ENCODE measurements around the gene RNF144B.

DNA sequence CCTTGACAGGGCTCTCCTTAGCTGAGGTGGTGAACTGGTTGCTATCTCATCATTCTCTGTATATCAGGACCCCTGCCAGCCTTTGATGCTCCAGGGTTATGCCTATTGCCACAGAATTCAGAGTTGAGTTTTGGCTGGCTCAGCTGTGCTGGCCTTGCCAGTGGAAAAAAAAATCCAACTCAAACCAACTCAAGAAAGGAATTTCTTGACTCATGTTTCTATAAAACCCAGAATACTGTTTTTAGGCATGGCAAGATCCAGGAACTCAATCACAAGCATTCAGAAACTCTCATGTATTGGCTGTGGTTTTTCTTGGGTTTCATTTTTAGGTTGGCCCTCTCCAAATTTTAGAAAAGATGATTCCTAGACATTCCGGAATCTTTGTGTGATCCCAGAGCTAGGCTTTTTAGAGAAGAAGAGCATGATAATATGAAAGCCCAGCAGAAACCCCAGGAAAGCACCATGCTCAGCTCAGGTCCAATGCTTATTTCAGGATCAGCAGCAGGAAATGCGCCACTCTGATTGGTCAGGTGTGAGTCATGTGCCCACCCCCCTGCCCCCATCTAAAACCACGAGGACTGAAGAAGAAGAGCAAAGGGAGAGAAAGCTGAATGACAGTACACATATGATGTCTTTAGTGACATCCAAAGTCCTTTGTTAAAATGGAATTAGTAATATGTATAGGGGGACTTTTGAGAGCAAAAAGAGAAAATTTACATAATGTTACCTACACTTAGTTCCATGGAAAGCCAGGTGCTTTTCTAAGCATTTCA is 122.9 kb downstream of the RNF144B start:
- TF ChIP-seq EP300 (IDR thresholded peaks at IDR 0.05) (no peak), POLR2A (IDR thresholded peaks at IDR 0.05) (no peak), POLR2AphosphoS5 (IDR thresholded peaks at IDR 0.05) (no peak)
- TF ChIP-seq, protein P1, sequence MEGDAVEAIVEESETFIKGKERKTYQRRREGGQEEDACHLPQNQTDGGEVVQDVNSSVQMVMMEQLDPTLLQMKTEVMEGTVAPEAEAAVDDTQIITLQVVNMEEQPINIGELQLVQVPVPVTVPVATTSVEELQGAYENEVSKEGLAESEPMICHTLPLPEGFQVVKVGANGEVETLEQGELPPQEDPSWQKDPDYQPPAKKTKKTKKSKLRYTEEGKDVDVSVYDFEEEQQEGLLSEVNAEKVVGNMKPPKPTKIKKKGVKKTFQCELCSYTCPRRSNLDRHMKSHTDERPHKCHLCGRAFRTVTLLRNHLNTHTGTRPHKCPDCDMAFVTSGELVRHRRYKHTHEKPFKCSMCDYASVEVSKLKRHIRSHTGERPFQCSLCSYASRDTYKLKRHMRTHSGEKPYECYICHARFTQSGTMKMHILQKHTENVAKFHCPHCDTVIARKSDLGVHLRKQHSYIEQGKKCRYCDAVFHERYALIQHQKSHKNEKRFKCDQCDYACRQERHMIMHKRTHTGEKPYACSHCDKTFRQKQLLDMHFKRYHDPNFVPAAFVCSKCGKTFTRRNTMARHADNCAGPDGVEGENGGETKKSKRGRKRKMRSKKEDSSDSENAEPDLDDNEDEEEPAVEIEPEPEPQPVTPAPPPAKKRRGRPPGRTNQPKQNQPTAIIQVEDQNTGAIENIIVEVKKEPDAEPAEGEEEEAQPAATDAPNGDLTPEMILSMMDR (IDR thresholded peaks at IDR 0.05): no peak

All from gastroesophageal sphincter (tissue), 3 donors.